Sigmoid colon (tissue), 4 donors: ENCODE measurements around the gene CARMIL3.
"Not testable (repeated sequence)": the region's sequence is repeated elsewhere in the genome, so short reads cannot be mapped to it uniquely, and the experiment has no call there.

ENCODE experiments used
- POLR2A ChIP-seq, 2 donors: fragments of 450-650 bp; IDR thresholded peaks; one replicate each; pipeline ENCODE4 v1.6.1; 2016; ENCODE audit warnings: antibody characterized with exemption in 2 of 2, mild to moderate bottlenecking in 2 of 2, moderate library complexity in 2 of 2
- POLR2AphosphoS5 ChIP-seq, 4 donors: sonication (generic); formaldehyde crosslinking; IDR thresholded peaks; one replicate each; pipeline ENCODE4 v1.6.1; 2017; ENCODE audit warnings: antibody characterized with exemption in 4 of 4
- TF ChIP-seq, protein P1 (sequence below), 4 experiments: fragments of 450-650 bp in 3 of 4; fragments of 200-600 bp in 1 of 4; IDR thresholded peaks; one replicate each; pipeline ENCODE4 v1.5.1; 2016 to 2019; ENCODE audit warnings: antibody characterized with exemption in 4 of 4, mild to moderate bottlenecking in 3 of 4, moderate library complexity in 2 of 4

DNA sequence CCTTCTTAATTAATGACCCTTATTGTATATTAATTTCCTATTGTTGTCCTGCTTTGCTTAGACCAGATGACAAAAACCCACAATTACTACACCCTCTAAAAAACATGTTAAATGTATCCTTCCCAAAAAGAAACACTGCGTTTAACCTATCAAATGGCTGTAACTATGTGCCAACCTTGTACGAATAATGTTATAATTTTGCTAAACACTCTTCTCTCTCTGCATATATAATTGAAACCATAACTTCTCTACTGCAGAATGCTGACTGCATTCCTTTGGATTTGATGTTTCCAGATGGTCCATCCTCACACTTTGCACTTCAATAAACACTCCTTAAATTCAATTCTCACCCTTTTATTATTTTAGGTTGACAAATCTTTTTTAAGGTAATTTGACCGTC is 31.3 kb upstream of the CARMIL3 start:
- TF ChIP-seq, protein P1, sequence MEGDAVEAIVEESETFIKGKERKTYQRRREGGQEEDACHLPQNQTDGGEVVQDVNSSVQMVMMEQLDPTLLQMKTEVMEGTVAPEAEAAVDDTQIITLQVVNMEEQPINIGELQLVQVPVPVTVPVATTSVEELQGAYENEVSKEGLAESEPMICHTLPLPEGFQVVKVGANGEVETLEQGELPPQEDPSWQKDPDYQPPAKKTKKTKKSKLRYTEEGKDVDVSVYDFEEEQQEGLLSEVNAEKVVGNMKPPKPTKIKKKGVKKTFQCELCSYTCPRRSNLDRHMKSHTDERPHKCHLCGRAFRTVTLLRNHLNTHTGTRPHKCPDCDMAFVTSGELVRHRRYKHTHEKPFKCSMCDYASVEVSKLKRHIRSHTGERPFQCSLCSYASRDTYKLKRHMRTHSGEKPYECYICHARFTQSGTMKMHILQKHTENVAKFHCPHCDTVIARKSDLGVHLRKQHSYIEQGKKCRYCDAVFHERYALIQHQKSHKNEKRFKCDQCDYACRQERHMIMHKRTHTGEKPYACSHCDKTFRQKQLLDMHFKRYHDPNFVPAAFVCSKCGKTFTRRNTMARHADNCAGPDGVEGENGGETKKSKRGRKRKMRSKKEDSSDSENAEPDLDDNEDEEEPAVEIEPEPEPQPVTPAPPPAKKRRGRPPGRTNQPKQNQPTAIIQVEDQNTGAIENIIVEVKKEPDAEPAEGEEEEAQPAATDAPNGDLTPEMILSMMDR (IDR thresholded peaks at IDR 0.05) = not testable (repeated sequence)
- not testable (repeated sequence) for TF ChIP-seq POLR2A, POLR2AphosphoS5 (IDR thresholded peaks at IDR 0.05)
